Gastrocnemius medialis (tissue), 4 donors: ENCODE data around the gene MS4A8. TPM values are rescaled to one million over a fixed set of nuclear protein-coding genes. Genes with fewer than 3 reads are reported as not detected.

Source experiments
- ATAC-seq, 2 donors: fragments of 150-250 bp; one replicate each; pipeline ENCODE4 v1.9.1; 2016
- DNase-seq, 2 donors: peaks; one replicate each; pipeline ENCODE4 v3.0.0-alpha.2; 2019
- H3K27ac ChIP-seq, 4 donors: fragments of 200-600 bp; sonication (generic); 1 replicate in 1 of 4; 2 replicates in 3 of 4; pipeline ENCODE4 v1.5.1; 2016 to 2018; ENCODE audit warnings: mild to moderate bottlenecking in 2 of 4, moderate library complexity in 1 of 4
- H3K27me3 ChIP-seq, 3 donors: fragments of 200-600 bp; sonication (generic) in 2 of 3; 1 replicate in 1 of 3; 2 replicates in 2 of 3; pipeline versions ENCODE4 v1.5.1 to v1.6.0; 2016 to 2019; ENCODE audit warnings: mild to moderate bottlenecking in 1 of 3, moderate library complexity in 1 of 3
- H3K36me3 ChIP-seq, 2 donors: fragments of 200-600 bp; sonication (generic) in 1 of 2; one replicate each; pipeline ENCODE4 v1.5.1; 2017 to 2018
- H3K4me1 ChIP-seq, 2 donors: fragments of 200-600 bp; sonication (generic) in 1 of 2; one replicate each; pipeline ENCODE4 v1.5.1; 2016 to 2017; ENCODE audit warnings: mild to moderate bottlenecking in 2 of 2
- H3K4me3 ChIP-seq, 4 donors: fragments of 200-600 bp; sonication (generic) in 3 of 4; 1 replicate in 1 of 4; 2 replicates in 3 of 4; pipeline ENCODE4 v1.5.1; 2016 to 2019; ENCODE audit warnings: mild to moderate bottlenecking in 2 of 4
- H3K9me3 ChIP-seq, 3 donors: fragments of 200-600 bp; sonication (generic) in 2 of 3; 1 replicate in 1 of 3; 2 replicates in 2 of 3; pipeline ENCODE4 v1.5.1; 2016 to 2019
- POLR2A ChIP-seq, 2 donors: fragments of 450-650 bp; IDR thresholded peaks; one replicate each; pipeline ENCODE4 v1.6.1; 2017; ENCODE audit warnings: antibody characterized with exemption in 2 of 2, mild to moderate bottlenecking in 2 of 2, moderate library complexity in 2 of 2
- in situ Hi-C, 4 donors: fragments of 200-750 bp; cut with MboI; loops; one replicate each; pipeline versions ENCODE4 v1.15.0 to v1.8.0; 2017; ENCODE audit warnings: low sequenced_read_pairs in 4 of 4
- intact Hi-C: fragments of 100-400 bp; cut with DNase I; formaldehyde crosslinking; loops from one replicate; pipeline ENCODE4 v1.15.1; 2023; ENCODE audit warnings: low total_unique reads
- total RNA-seq, 4 donors: library from RNA; depleted of rRNA; stranded (reverse); fragments of >200 nt; gene quantifications; one replicate each; pipeline versions ENCODE4 v1.1.0 to v1.2.3, GENCODE V29; 2016
- TF ChIP-seq, protein P1 (sequence below), 5 experiments: fragments of 450-650 bp in 3 of 5; fragments of 200-600 bp in 2 of 5; sonication (generic) in 2 of 5; IDR thresholded peaks in 4 of 5; conservative IDR thresholded peaks in 1 of 5; 1 replicate in 4 of 5; 2 replicates in 1 of 5; pipeline ENCODE4 v1.5.1; 2016 to 2019; ENCODE audit warnings: antibody characterized with exemption in 5 of 5, mild to moderate bottlenecking in 3 of 5, moderate library complexity in 3 of 5

The MS4A8 gene
- total RNA-seq, 4 donors from 2014 or later = 0.36 to 0.44 TPM; not detected in 2

DNA sequence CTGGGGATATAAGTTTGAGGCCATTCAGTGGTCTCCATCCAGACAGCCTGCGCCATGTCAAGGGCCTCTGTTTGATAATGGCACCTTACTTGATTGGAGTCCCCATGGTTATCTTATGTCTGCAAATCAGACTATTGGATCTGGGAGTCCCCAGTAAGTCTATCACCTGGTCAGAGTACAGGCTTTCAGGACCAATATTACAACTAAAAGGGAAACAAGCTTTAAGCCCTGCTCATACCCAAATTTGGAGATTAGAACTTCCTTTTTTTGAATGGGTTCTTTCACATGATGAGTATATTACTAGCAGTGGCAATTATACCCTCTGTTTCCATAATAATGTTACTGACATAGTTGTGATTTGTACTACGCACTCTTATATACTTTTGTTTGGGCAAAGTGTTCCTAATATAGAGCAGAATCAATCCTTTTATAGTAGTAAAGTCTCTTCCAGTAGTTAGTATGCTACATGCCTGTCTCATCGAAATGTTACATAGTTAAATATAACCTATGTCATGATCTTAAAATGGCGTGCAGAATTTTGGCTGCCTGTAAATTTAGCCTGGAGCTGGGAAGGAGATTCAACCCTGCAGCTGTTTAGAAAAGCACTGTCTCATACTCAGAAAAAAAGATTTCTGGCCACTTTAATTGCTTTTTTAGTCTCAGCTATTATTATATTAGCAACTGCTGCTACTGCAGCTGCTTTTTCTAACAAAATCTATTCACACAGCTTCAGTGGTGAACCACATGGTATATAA is 62.2 kb downstream of the MS4A8 start:
- TF ChIP-seq, protein P1, sequence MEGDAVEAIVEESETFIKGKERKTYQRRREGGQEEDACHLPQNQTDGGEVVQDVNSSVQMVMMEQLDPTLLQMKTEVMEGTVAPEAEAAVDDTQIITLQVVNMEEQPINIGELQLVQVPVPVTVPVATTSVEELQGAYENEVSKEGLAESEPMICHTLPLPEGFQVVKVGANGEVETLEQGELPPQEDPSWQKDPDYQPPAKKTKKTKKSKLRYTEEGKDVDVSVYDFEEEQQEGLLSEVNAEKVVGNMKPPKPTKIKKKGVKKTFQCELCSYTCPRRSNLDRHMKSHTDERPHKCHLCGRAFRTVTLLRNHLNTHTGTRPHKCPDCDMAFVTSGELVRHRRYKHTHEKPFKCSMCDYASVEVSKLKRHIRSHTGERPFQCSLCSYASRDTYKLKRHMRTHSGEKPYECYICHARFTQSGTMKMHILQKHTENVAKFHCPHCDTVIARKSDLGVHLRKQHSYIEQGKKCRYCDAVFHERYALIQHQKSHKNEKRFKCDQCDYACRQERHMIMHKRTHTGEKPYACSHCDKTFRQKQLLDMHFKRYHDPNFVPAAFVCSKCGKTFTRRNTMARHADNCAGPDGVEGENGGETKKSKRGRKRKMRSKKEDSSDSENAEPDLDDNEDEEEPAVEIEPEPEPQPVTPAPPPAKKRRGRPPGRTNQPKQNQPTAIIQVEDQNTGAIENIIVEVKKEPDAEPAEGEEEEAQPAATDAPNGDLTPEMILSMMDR (IDR thresholded peaks at IDR 0.05 in 4 of 5, conservative IDR thresholded peaks at IDR 0.05 in 1 of 5) = no peak
- TF ChIP-seq POLR2A (IDR thresholded peaks at IDR 0.05) = no peak
- intact Hi-C loops = no loop called here
- Histone ChIP-seq H3K4me3 (no peak overlapping the region), H3K9me3 (no peaks in the 10 kb centered on the region), H3K27me3 (no peaks in the 10 kb centered on the region), H3K27ac (no peak overlapping the region), H3K4me1 (peaks cover 6 to 14% of the 10 kb centered on the region in 2 donors), H3K36me3 (no peaks in the 10 kb centered on the region)
- DNase-seq (no peak), ATAC-seq (no peak)
- in situ Hi-C loops = no loop called here

DNA sequence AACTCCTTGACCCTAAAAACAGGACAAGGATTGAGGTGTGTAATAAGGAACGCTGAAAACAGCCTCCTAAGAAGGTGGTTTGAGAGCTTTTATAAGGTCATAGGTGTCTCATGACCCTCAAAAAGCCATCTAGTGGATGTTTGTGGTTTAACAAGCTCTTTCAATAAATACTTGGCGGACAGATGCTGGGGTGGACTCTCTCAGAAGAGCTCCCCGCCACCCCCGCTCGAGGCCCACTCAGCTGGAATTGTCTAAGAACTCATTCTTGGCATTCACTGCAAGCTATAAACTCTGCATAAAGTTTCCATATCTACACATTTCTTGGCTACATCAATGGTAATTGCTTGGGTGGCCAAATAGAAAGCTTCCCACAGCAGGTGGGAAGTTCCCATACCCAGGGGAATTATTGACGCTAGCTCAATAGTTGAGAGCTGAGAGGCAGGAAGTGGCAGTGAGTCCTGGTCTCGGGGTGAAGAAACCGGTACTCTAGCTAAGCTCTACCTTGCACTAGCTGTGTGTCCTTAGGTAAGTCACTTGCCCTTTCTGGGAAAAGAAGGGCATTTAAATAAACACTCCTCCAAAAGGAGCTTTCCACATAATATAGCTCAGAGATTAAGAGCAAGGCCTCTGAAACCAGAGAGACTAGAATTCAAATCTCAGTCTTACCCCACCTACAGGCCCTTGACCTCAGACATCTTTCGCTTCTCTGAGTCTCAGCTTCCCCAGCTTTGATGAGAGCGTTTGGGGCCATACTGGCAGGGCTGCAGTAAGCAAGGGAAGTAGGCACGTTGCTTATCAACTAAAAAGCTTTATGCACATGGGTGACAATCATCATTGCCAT is 63.7 kb downstream of the MS4A8 start:
- H3K27me3 ChIP-seq = peaks cover 0 to 5% (median 0%) of the 10 kb centered on the region in 3 donors
- H3K4me3 ChIP-seq = no peak overlapping the region
- H3K4me1 ChIP-seq = peaks cover 6 to 14% of the 10 kb centered on the region in 2 donors
- H3K27ac ChIP-seq = no peak overlapping the region
- H3K36me3 ChIP-seq = no peaks in the 10 kb centered on the region
- DNase-seq (no peak), ATAC-seq (no peak)
- intact Hi-C loops (no loop called here), in situ Hi-C loops (no loop called here)
- TF ChIP-seq POLR2A (IDR thresholded peaks at IDR 0.05) = no peak
- TF ChIP-seq, protein P1 (IDR thresholded peaks at IDR 0.05 in 4 of 5, conservative IDR thresholded peaks at IDR 0.05 in 1 of 5) = no peak
- no peaks in the 10 kb centered on the region for H3K9me3 ChIP-seq

DNA sequence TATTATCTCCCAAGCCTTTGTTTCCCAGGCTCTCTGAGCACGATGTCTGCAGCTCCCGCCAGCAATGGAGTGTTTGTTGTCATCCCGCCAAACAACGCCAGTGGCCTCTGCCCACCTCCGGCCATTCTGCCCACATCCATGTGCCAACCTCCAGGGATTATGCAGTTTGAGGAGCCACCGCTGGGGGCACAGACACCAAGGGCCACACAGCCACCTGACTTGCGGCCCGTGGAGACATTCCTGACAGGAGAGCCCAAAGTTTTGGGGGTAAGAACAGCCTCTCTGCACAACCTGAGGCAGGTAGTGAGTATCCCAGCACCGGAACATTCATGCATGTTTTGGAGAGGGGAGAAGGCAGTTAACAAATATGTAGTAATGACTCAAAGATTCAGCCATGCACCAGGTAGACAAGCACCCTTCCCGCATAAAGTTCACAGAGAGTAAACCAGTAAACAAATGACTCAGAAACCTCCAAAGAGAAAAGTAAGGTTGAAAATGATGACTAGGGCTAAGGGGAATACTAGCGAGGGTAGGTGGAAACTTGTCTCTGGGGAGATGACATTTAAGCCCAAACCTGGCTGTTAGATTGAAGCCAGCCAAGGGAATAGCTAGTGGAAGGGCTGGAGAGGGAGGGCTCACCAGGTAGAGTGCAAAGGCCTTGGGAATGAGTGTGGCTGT is 64.4 kb downstream of the MS4A8 start:
- H3K4me3 ChIP-seq = no peak overlapping the region
- DNase-seq (no peak), ATAC-seq (no peak)
- H3K36me3 ChIP-seq = no peaks in the 10 kb centered on the region
- H3K4me1 ChIP-seq = peaks cover 6 to 14% of the 10 kb centered on the region in 2 donors
- no peaks in the 10 kb centered on the region for H3K9me3 ChIP-seq
- in situ Hi-C loops = no loop called here
- TF ChIP-seq POLR2A (IDR thresholded peaks at IDR 0.05) = no peak
- TF ChIP-seq, protein P1 (IDR thresholded peaks at IDR 0.05 in 4 of 5, conservative IDR thresholded peaks at IDR 0.05 in 1 of 5) = no peak
- intact Hi-C loops = no loop called here
- no peak overlapping the region for H3K27ac ChIP-seq
- peaks cover 0 to 5% (median 0%) of the 10 kb centered on the region in 3 donors for H3K27me3 ChIP-seq

GRCh38 chr11:60764879-60765278 is 65.5 kb downstream of the MS4A8 start:
- Histone ChIP-seq H3K36me3 (no peaks in the 10 kb centered on the region), H3K27ac (no peak overlapping the region), H3K4me3 (no peak overlapping the region), H3K9me3 (no peaks in the 10 kb centered on the region), H3K27me3 (peaks cover 0 to 5% (median 0%) of the 10 kb centered on the region in 3 donors), H3K4me1 (peaks cover 6 to 14% of the 10 kb centered on the region in 2 donors)
- TF ChIP-seq, protein P1 (IDR thresholded peaks at IDR 0.05 in 4 of 5, conservative IDR thresholded peaks at IDR 0.05 in 1 of 5) = no peak
- TF ChIP-seq POLR2A (IDR thresholded peaks at IDR 0.05) = no peak
- intact Hi-C loops (no loop called here), in situ Hi-C loops (no loop called here)
- ATAC-seq (no peak), DNase-seq (no peak)
